ENCODE measurements around the gene SAGE1. TPM values are rescaled to one million over a fixed set of nuclear protein-coding genes. Genes with fewer than 3 reads are reported as not detected.
"Not testable (repeated sequence)": the region's sequence is repeated elsewhere in the genome, so short reads cannot be mapped to it uniquely, and the experiment has no call there.

SAGE1 gene
- total RNA-seq, 1 donor from 2014 or later: not detected

DNA sequence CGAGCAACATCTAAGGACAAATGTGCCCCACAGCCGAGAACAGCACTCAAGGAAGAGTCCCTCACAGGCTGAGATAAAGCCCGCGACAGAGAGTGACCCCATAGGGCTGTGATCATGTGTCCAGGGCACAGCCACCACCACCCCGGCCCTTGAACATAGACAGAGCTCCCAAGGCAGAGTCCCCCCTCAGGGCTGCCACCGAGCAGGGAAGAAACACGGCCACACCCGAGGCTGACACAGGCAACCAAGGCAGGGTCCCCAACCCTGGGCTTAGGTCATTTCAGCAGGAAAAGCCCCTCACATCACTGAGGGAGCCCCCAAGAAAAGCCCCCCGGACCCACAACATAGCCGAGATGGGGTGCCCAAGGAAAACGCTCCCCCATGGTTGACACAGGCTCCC is 735 bp upstream of the SAGE1 start:
- Mint-ChIP-seq H3K4me3 (ENCODE audit: low read depth) (no peak overlapping the region), H3K4me1 (ENCODE audit: low read depth) (no peaks in the 10 kb centered on the region), H3K9me3 (ENCODE audit: low read depth) (peaks cover 45% of the 10 kb centered on the region), H3K27me3 (no peaks in the 10 kb centered on the region), H3K36me3 (ENCODE audit: insufficient read depth) (no peaks in the 10 kb centered on the region), H3K27ac (no peak overlapping the region)
- DNase-seq (ENCODE audit: low spot score, unreplicated experiment): no peak
- TF ChIP-seq CTCF (IDR thresholded peaks at IDR 0.05; ENCODE audit: unreplicated experiment): no peak

DNA sequence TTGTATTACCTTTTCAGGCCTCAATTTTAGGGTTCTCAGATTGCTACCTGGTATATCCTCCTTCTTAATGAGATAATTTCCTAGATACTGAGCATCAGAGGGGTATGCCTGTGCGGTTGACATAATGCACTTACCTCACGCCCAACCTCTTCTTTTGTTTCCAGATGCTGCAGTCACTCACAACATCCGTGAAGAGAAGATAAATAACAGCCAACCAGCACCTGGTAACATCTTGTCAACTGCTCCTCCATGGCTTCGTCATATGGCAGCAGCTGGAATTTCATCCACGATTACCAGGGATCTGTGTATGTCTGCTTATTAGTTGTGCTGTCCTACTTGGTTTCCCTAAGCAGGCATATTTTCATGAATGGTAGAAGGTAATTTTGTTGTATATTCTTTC is 16.7 kb downstream of the SAGE1 start:
- Mint-ChIP-seq H3K27me3 (no peaks in the 10 kb centered on the region), H3K9me3 (ENCODE audit: low read depth) (peaks cover 59% of the 10 kb centered on the region), H3K4me3 (ENCODE audit: low read depth) (no peak overlapping the region), H3K36me3 (ENCODE audit: insufficient read depth) (peaks cover 2% of the 10 kb centered on the region), H3K4me1 (ENCODE audit: low read depth) (no peaks in the 10 kb centered on the region), H3K27ac (no peak overlapping the region)
- no peak for DNase-seq (ENCODE audit: low spot score, unreplicated experiment)
- TF ChIP-seq CTCF (IDR thresholded peaks at IDR 0.05; ENCODE audit: unreplicated experiment): no peak

DNA sequence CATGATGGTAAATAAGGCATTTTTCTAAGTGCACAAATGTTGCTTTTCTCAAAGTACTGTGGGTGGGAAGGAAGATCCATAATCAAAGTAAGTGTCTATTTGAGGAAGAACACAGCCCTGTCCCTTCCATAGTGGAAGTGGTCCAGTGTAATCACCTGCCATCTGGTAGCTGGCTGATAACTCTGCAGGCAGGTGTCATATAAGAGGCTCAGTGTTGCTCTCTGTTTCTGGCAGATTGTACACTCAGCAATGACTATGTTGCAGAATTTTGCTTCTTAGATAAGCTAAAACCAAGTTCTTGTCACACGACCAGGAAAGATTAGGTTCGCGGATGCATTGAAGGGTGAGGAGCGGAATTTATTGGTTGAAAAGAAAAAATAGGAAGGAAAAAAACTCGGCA is 20.9 kb downstream of the SAGE1 start:
- Mint-ChIP-seq H3K9me3 (ENCODE audit: low read depth) (peaks cover 39% of the 10 kb centered on the region), H3K27me3 (no peaks in the 10 kb centered on the region), H3K4me3 (ENCODE audit: low read depth) (no peak overlapping the region), H3K4me1 (ENCODE audit: low read depth) (no peaks in the 10 kb centered on the region), H3K36me3 (ENCODE audit: insufficient read depth) (no peaks in the 10 kb centered on the region), H3K27ac (no peak overlapping the region)
- TF ChIP-seq CTCF (IDR thresholded peaks at IDR 0.05; ENCODE audit: unreplicated experiment): no peak
- no peak for DNase-seq (ENCODE audit: low spot score, unreplicated experiment)

GRCh38 chrX:135920516-135920915 is 27.0 kb downstream of the SAGE1 start:
- not testable (repeated sequence) for H3K4me1 Mint-ChIP-seq (ENCODE audit: low read depth); H3K4me3 Mint-ChIP-seq (ENCODE audit: low read depth); DNase-seq (ENCODE audit: low spot score, unreplicated experiment); H3K36me3 Mint-ChIP-seq (ENCODE audit: insufficient read depth); H3K27ac Mint-ChIP-seq; H3K27me3 Mint-ChIP-seq
- H3K9me3 Mint-ChIP-seq (ENCODE audit: low read depth): peaks cover 26% of the 10 kb centered on the region

DNA sequence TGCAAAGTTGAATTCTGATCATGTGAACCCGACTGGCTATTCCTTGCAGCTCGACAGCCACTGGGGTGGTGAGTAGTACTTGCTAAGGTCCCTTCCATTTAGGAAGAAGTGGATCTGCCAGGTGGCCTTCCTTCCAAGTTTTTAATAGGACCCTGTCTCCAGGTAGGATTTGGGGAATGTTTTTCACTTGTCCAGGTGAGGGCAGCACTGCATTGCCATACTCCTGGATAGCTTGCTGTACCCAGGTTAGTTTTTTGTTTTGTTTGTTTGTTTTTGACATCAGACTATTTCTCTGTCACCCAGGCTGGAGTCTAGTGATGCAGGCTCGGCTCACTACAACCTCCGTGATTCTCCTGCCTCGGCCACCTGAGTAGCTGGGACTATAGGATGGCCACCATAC is 29.8 kb downstream of the SAGE1 start:
- Mint-ChIP-seq H3K9me3 (ENCODE audit: low read depth) (peaks cover 18% of the 10 kb centered on the region), H3K27me3 (no peaks in the 10 kb centered on the region), H3K4me1 (ENCODE audit: low read depth) (no peaks in the 10 kb centered on the region), H3K4me3 (ENCODE audit: low read depth) (no peak overlapping the region), H3K36me3 (ENCODE audit: insufficient read depth) (no peaks in the 10 kb centered on the region), H3K27ac (no peak overlapping the region)
- TF ChIP-seq CTCF (IDR thresholded peaks at IDR 0.05; ENCODE audit: unreplicated experiment): no peak
- DNase-seq (ENCODE audit: low spot score, unreplicated experiment): no peak

DNA sequence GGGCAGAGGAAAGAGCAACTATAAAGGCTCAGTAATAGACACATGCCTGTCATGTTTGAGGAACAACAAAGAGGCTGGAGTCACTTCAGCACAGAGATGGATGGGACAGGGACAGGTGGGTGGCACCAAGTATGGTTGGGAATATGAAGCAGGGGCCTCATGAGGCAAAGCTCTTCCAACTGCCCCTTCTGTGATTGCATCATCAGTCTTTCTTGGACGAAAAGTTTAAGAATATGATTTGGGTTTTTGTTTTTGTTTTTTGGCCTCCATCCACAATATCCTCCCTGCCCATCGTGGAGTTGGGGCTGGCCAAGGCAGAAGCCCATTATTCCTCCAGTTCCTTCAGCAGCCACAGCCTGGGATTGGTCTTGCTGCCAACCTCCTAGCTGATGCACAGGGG is 34.4 kb downstream of the SAGE1 start:
- Mint-ChIP-seq H3K9me3 (ENCODE audit: low read depth) (peaks cover 3% of the 10 kb centered on the region), H3K27ac (no peak overlapping the region), H3K36me3 (ENCODE audit: insufficient read depth) (no peaks in the 10 kb centered on the region), H3K27me3 (no peaks in the 10 kb centered on the region), H3K4me3 (ENCODE audit: low read depth) (no peak overlapping the region), H3K4me1 (ENCODE audit: low read depth) (no peaks in the 10 kb centered on the region)
- no peak for DNase-seq (ENCODE audit: low spot score, unreplicated experiment)
- no peak for TF ChIP-seq CTCF (IDR thresholded peaks at IDR 0.05; ENCODE audit: unreplicated experiment)
